MM.1S (cell line): Measurements from ENCODE around the gene PCAT6.

Source experiments
- DNase-seq: peaks from one replicate; pipeline ENCODE4 v3.0.0-alpha.2; 2015
- H2AFZ ChIP-seq: fragments of 300-600 bp; sonication (generic); 2 replicates; pipeline ENCODE4 v1.6.0; 2016; ENCODE audit warnings: antibody characterized with exemption, low read length
- H3F3A ChIP-seq: fragments of 300-600 bp; sonication (generic); 2 replicates; pipeline ENCODE4 v1.6.1; 2016; ENCODE audit warnings: mild to moderate bottlenecking, antibody characterized with exemption, low read length, moderate library complexity, mixed read lengths; ENCODE audit not compliant: insufficient read depth
- H3K27ac ChIP-seq: fragments of 300-600 bp; sonication (generic); 2 replicates; pipeline ENCODE4 v1.5.1; 2016; ENCODE audit warnings: mild to moderate bottlenecking, low read length
- H3K27me3 ChIP-seq: fragments of 300-600 bp; sonication (generic); replicated peaks from 2 replicates; pipeline ENCODE4 v1.6.0; 2016; ENCODE audit warnings: low read length; ENCODE audit not compliant: insufficient read depth
- H3K36me3 ChIP-seq: fragments of 300-600 bp; sonication (generic); replicated peaks from 2 replicates; pipeline ENCODE4 v1.6.1; 2016; ENCODE audit warnings: mild to moderate bottlenecking, low read length, mixed read lengths; ENCODE audit not compliant: insufficient read depth
- H3K4me1 ChIP-seq: fragments of 300-600 bp; sonication (generic); 2 replicates; pipeline ENCODE4 v1.6.1; 2016; ENCODE audit warnings: low read length, mixed read lengths
- H3K4me2 ChIP-seq: fragments of 300-600 bp; sonication (generic); 2 replicates; pipeline ENCODE4 v1.6.0; 2016; ENCODE audit warnings: low read depth, low read length
- H3K4me3 ChIP-seq: fragments of 300-600 bp; sonication (generic); 2 replicates; pipeline ENCODE4 v1.5.1; 2016; ENCODE audit warnings: low read length, mixed read lengths
- H3K79me2 ChIP-seq: fragments of 300-600 bp; sonication (generic); 2 replicates; pipeline ENCODE4 v1.6.1; 2016; ENCODE audit warnings: mixed run types, low read length, mixed read lengths
- H3K9ac ChIP-seq: fragments of 300-600 bp; sonication (generic); 2 replicates; pipeline ENCODE4 v1.6.1; 2016; ENCODE audit warnings: low read length, mixed read lengths
- H3K9me2 ChIP-seq: fragments of 300-600 bp; sonication (generic); replicated peaks from 2 replicates; pipeline ENCODE4 v1.6.1; 2016; ENCODE audit warnings: mild to moderate bottlenecking, low read length, mixed read lengths; ENCODE audit not compliant: insufficient read depth
- H3K9me3 ChIP-seq: fragments of 300-600 bp; sonication (generic); replicated peaks from 2 replicates; pipeline ENCODE4 v1.6.1; 2016; ENCODE audit warnings: mild to moderate bottlenecking, low read length, mixed read lengths; ENCODE audit not compliant: insufficient read depth
- H4K20me1 ChIP-seq: fragments of 300-600 bp; sonication (generic); 2 replicates; pipeline ENCODE4 v1.6.1; 2016; ENCODE audit warnings: mild to moderate bottlenecking, low read length, moderate library complexity, mixed read lengths; ENCODE audit not compliant: insufficient read depth
- CTCF ChIP-seq: fragments of 300-600 bp; sonication (generic); IDR thresholded peaks from 2 replicates; pipeline ENCODE4 v1.5.1; 2016; ENCODE audit warnings: antibody characterized with exemption, low read length, mixed read lengths
- EZH2 ChIP-seq: fragments of 300-600 bp; sonication (generic); optimal IDR thresholded peaks from 2 replicates; pipeline ENCODE3; 2017; ENCODE audit warnings: low read depth, mild to moderate bottlenecking, antibody characterized with exemption, low read length, mixed read lengths
- EZH2phosphoT487 ChIP-seq: fragments of 300-600 bp; sonication (generic); IDR thresholded peaks from 2 replicates; pipeline ENCODE4 v1.6.1; 2018; ENCODE audit warnings: antibody characterized with exemption, low read length

Gene PCAT6

DNA sequence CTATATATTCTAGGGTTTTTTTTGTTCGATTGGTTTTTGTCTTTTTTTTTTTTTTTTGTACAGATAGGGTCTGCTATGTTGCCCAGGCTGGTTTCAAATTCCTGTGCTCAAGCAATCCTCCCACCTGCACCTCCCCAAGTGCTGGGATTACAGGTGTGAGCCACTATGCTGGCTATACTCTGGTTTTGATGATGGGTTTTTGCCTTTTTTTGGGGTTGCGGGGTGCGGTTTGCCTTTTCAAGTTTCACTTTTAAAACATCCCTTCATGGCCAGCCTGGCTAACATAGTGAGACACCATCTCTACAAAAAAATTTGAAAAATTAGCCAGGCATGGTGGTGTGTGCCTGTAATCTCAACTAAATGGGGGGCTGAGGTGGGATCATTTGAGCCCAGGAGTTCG lies 12.5 kb upstream of the PCAT6 start:
- Histone ChIP-seq H3K79me2 (no peaks in the 10 kb centered on the region), H2AFZ (no peak overlapping the region), H3K4me3 (no peak overlapping the region), H3K27ac (no peak overlapping the region), H3K4me1 (peaks cover 7% of the 10 kb centered on the region), H4K20me1 (no peaks in the 10 kb centered on the region), H3F3A (no peaks in the 10 kb centered on the region; the same call in 1 of the 2 replicates), H3K27me3 (no peaks in the 10 kb centered on the region), H3K9ac (no peak overlapping the region), H3K4me2 (peak overlapping the region; percentile 4; the same call in 1 of the 2 replicates), H3K9me2 (no peaks in the 10 kb centered on the region), H3K36me3 (no peaks in the 10 kb centered on the region), H3K9me3 (no peaks in the 10 kb centered on the region)
- DNase-seq, result peak; percentile 68
- TF ChIP-seq EZH2 (no peak), CTCF (no peak), EZH2phosphoT487 (no peak)

- Histone ChIP-seq H3K36me3 (no peaks in the 10 kb centered on the region), H3K79me2 (no peaks in the 10 kb centered on the region), H3F3A (no peaks in the 10 kb centered on the region; the same call in 1 of the 2 replicates), H3K4me2 (peak overlapping the region; percentile 3; the same call in 1 of the 2 replicates), H3K27ac (no peak overlapping the region), H3K4me3 (no peak overlapping the region), H4K20me1 (no peaks in the 10 kb centered on the region), H2AFZ (no peak overlapping the region), H3K9me2 (no peaks in the 10 kb centered on the region), H3K4me1 (peaks cover 7% of the 10 kb centered on the region), H3K9ac (no peak overlapping the region), H3K27me3 (no peaks in the 10 kb centered on the region), H3K9me3 (no peaks in the 10 kb centered on the region)
- TF ChIP-seq CTCF, result no peak
- no peak for TF ChIP-seq EZH2phosphoT487
- TF ChIP-seq EZH2, result no peak
- DNase-seq, result no peak
Measured at GRCh38 chr1:202798792-202799331, 11.9 kb upstream of the PCAT6 start.

DNA sequence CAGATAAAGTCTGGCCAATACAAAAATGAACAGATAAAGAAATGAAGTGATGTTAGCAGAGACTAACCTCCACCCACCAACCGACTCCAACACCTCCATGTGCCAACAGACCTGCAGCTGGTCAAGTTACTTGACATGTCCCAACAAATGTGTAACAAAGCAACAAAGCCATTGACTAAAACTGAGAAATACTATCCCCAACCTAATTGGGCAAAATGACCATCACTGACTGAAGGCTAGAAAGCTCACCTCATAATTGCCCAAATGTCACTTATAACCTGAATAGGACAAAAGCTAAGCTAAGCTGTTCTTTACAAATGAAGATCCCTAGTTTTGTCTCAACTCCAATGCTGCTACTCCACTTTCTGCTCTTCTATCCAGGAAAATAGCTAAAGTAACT lies 10.0 kb upstream of the PCAT6 start:
- H4K20me1 ChIP-seq, result no peaks in the 10 kb centered on the region
- H3K9ac ChIP-seq, result no peak overlapping the region
- DNase-seq, result no peak
- no peak overlapping the region for H3K27ac ChIP-seq
- no peak overlapping the region for H2AFZ ChIP-seq
- H3K79me2 ChIP-seq, result no peaks in the 10 kb centered on the region
- no peaks in the 10 kb centered on the region for H3K9me2 ChIP-seq
- H3F3A ChIP-seq, result no peaks in the 10 kb centered on the region; the same call in 1 of the 2 replicates
- H3K4me3 ChIP-seq, result no peak overlapping the region
- no peak overlapping the region for H3K4me2 ChIP-seq
- H3K9me3 ChIP-seq, result no peaks in the 10 kb centered on the region
- H3K36me3 ChIP-seq, result no peaks in the 10 kb centered on the region
- H3K27me3 ChIP-seq, result no peaks in the 10 kb centered on the region
- TF ChIP-seq EZH2 (no peak), EZH2phosphoT487 (no peak), CTCF (no peak)
- peaks cover 7% of the 10 kb centered on the region for H3K4me1 ChIP-seq
